Esophagus muscularis mucosa (tissue), 4 donors: Measurements from ENCODE around the gene PREX1. TPM values are rescaled to one million over a fixed set of nuclear protein-coding genes. Genes with fewer than 3 reads are reported as not detected.

Experiments
- DNase-seq: peaks from one replicate; pipeline ENCODE4 v3.0.0-alpha.2; 2017; ENCODE audit errors: extremely low spot score
- H3K27ac ChIP-seq, 4 donors: fragments of 200-600 bp; sonication (generic); replicated peaks in 1 of 4; 1 replicate in 3 of 4; 2 replicates in 1 of 4; pipeline ENCODE4 v1.5.1; 2016 to 2019; ENCODE audit warnings: mild to moderate bottlenecking in 1 of 4
- H3K27me3 ChIP-seq, 4 donors: fragments of 200-600 bp; sonication (generic); one replicate each; pipeline versions ENCODE4 v1.5.1 to v1.6.0; 2016 to 2019
- H3K36me3 ChIP-seq, 4 donors: fragments of 200-600 bp; sonication (generic); one replicate each; pipeline ENCODE4 v1.5.1; 2016 to 2019
- H3K4me1 ChIP-seq, 4 donors: fragments of 200-600 bp; sonication (generic); one replicate each; pipeline ENCODE4 v1.5.1; 2016 to 2019
- H3K4me3 ChIP-seq, 4 donors: fragments of 200-600 bp; sonication (generic); 1 replicate in 2 of 4; 2 replicates in 2 of 4; pipeline ENCODE4 v1.5.1; 2016 to 2019; ENCODE audit warnings: mild to moderate bottlenecking in 4 of 4, moderate library complexity in 1 of 4
- H3K9me3 ChIP-seq, 4 donors: fragments of 200-600 bp; sonication (generic); 1 replicate in 3 of 4; 2 replicates in 1 of 4; pipeline ENCODE4 v1.5.1; 2016 to 2019
- EP300 ChIP-seq: sonication (generic); formaldehyde crosslinking; IDR thresholded peaks from one replicate; pipeline ENCODE4 v1.6.1; 2017; ENCODE audit warnings: antibody characterized with exemption
- POLR2A ChIP-seq: fragments of 450-650 bp; IDR thresholded peaks from one replicate; pipeline ENCODE4 v1.6.1; 2017; ENCODE audit warnings: antibody characterized with exemption, moderate library complexity, mild to moderate bottlenecking, low read depth
- POLR2AphosphoS5 ChIP-seq, 2 donors: sonication (generic); formaldehyde crosslinking; IDR thresholded peaks; one replicate each; pipeline ENCODE4 v1.6.1; 2017; ENCODE audit warnings: antibody characterized with exemption in 2 of 2
- whole genome bisulfite sequencing: methylation state at CpG from one replicate; pipeline ENCODE4 v1.1.5; 2018; 5-methylcytosine and 5-hydroxymethylcytosine counted together
- intact Hi-C: fragments of 100-400 bp; cut with DNase I; formaldehyde crosslinking; loops from one replicate; pipeline ENCODE4 v1.15.1; 2023
- total RNA-seq, 4 donors: library from RNA; depleted of rRNA; stranded (reverse); fragments of >200 nt; gene quantifications; one replicate each; pipeline versions ENCODE4 v1.1.0 to v1.2.1, GENCODE V29; 2016
- TF ChIP-seq, protein P1 (sequence below), 3 experiments: fragments of 200-600 bp in 2 of 3; fragments of 450-650 bp in 1 of 3; sonication (generic) in 2 of 3; IDR thresholded peaks; one replicate each; pipeline ENCODE4 v1.5.1; 2017 to 2019; ENCODE audit warnings: antibody characterized with exemption in 3 of 3, mild to moderate bottlenecking in 2 of 3, moderate library complexity in 1 of 3

Gene PREX1
- total RNA-seq, 4 donors from 2014 or later: 20.8 to 37.1 (median 24.3) TPM

DNA sequence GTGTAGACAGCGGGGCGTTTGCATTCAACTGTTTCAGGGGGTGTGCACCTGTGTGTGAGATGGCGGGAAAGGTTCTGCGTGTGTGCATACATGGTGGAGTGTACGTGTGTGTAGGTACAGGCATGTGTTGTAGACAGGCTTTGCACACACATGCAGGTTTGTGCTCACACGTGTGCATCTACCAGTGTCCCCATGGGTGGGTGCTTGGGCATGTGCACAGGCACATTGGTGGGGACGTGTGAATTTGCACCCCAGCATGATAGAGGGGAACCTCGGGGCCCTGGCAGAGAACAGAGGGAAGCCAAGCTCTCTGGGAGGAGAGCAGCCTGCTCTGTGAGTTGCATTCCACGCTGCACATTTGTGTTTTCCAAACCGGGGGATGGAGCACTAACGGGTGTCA, 250.2 kb downstream of the PREX1 start:
- no peak for DNase-seq
- Histone ChIP-seq H3K27me3 (peaks cover 0 to 22% (median 0%) of the 10 kb centered on the region in 4 donors), H3K4me3 (no peak overlapping the region), H3K9me3 (no peaks in the 10 kb centered on the region), H3K36me3 (no peaks in the 10 kb centered on the region), H3K27ac (no peak overlapping the region), H3K4me1 (no peaks in the 10 kb centered on the region)
- TF ChIP-seq POLR2AphosphoS5 (IDR thresholded peaks at IDR 0.05) (no peak), POLR2A (no peak), EP300 (no peak)
- TF ChIP-seq, protein P1, sequence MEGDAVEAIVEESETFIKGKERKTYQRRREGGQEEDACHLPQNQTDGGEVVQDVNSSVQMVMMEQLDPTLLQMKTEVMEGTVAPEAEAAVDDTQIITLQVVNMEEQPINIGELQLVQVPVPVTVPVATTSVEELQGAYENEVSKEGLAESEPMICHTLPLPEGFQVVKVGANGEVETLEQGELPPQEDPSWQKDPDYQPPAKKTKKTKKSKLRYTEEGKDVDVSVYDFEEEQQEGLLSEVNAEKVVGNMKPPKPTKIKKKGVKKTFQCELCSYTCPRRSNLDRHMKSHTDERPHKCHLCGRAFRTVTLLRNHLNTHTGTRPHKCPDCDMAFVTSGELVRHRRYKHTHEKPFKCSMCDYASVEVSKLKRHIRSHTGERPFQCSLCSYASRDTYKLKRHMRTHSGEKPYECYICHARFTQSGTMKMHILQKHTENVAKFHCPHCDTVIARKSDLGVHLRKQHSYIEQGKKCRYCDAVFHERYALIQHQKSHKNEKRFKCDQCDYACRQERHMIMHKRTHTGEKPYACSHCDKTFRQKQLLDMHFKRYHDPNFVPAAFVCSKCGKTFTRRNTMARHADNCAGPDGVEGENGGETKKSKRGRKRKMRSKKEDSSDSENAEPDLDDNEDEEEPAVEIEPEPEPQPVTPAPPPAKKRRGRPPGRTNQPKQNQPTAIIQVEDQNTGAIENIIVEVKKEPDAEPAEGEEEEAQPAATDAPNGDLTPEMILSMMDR (IDR thresholded peaks at IDR 0.05): no peak
- WGBS: 71% methylated on average over 10 of the region's 11 CpGs
- intact Hi-C loops: no loop called here

DNA sequence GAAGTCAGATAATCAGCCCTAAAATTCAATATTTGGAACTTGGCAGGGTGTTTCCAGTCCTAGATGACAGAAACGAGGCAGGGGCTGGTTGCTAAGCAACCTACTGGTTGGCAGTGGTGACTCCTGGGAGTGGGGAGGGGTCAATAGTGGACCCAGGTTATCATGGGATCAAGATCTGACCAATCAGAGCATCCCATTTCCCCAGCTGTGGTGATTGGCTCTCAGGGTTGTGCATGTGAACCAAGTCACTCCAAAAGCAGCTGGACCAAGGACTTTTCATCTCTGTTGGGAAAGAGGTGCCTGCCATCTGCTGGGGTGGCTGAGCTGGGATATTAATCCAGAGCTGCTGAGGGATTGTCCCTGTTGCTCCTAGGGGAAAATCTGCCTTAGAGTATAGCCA, 253.4 kb downstream of the PREX1 start:
- no peaks in the 10 kb centered on the region for H3K9me3 ChIP-seq
- H3K27me3 ChIP-seq: no peaks in the 10 kb centered on the region
- TF ChIP-seq POLR2A: no peak
- no peak for TF ChIP-seq EP300
- no peak for TF ChIP-seq POLR2AphosphoS5 (IDR thresholded peaks at IDR 0.05)
- TF ChIP-seq, protein P1 (IDR thresholded peaks at IDR 0.05): no peak
- H3K36me3 ChIP-seq: no peaks in the 10 kb centered on the region
- DNase-seq: no peak
- no peak overlapping the region for H3K27ac ChIP-seq
- WGBS: no CpG with 5 or more reads among the region's 1 CpG
- H3K4me3 ChIP-seq: no peak overlapping the region
- intact Hi-C loops: no loop called here
- H3K4me1 ChIP-seq: no peaks in the 10 kb centered on the region

Other genes with a start within 250 kb of the PREX1 start
- 10 to 100 TPM; 33.6 to 45.2 (median 39.3) TPM for gene ARFGEF2, start 93.7 kb upstream of the PREX1 start, total RNA-seq
- 10 to 100 TPM; 33.8 to 41.3 (median 39.2) TPM for gene CSE1L, start 218.3 kb upstream of the PREX1 start, total RNA-seq